Smooth muscle cell (in vitro differentiated cells): ENCODE measurements around the gene MAP3K3. TPM values are rescaled to one million over a fixed set of nuclear protein-coding genes. Genes with fewer than 3 reads are reported as not detected.

Experiments
- DNase-seq: peaks from one replicate; lab custom pipeline; 2025; ENCODE audit not compliant: unreplicated experiment; lab: John Stamatoyannopoulos, UW
- H2AFZ ChIP-seq: fragments of 200-600 bp; sonication (generic); 2 replicates; pipeline ENCODE4 v1.6.0; 2016; ENCODE audit warnings: antibody characterized with exemption, low read depth, mild to moderate bottlenecking
- H3F3A ChIP-seq: fragments of 200-600 bp; sonication (generic); 2 replicates; pipeline ENCODE4 v1.6.0; 2017; ENCODE audit warnings: antibody characterized with exemption, low read depth
- H3K27ac ChIP-seq: fragments of 200-600 bp; sonication (generic); 2 replicates; pipeline ENCODE4 v1.5.1; 2016; ENCODE audit warnings: low read depth, mild to moderate bottlenecking
- H3K27me3 ChIP-seq: fragments of 200-600 bp; sonication (generic); 2 replicates; pipeline ENCODE4 v1.6.1; 2016; ENCODE audit warnings: low read depth, mild to moderate bottlenecking
- H3K36me3 ChIP-seq: fragments of 200-600 bp; sonication (generic); 2 replicates; pipeline ENCODE4 v1.5.1; 2016; ENCODE audit warnings: low read depth
- H3K4me1 ChIP-seq: fragments of 200-600 bp; sonication (generic); 2 replicates; pipeline ENCODE4 v1.5.1; 2016; ENCODE audit warnings: low read depth
- H3K4me2 ChIP-seq: fragments of 200-600 bp; sonication (generic); 2 replicates; pipeline ENCODE4 v1.6.0; 2016; ENCODE audit warnings: mild to moderate bottlenecking
- H3K4me3 ChIP-seq: fragments of 200-600 bp; sonication (generic); 2 replicates; pipeline ENCODE4 v1.5.1; 2016; ENCODE audit warnings: mild to moderate bottlenecking
- H3K79me2 ChIP-seq: fragments of 200-600 bp; sonication (generic); 2 replicates; pipeline ENCODE4 v1.6.0; 2016; ENCODE audit warnings: low read depth, mild to moderate bottlenecking
- H3K9ac ChIP-seq: fragments of 200-600 bp; sonication (generic); 2 replicates; pipeline ENCODE4 v1.6.0; 2016; ENCODE audit warnings: low read depth
- H3K9me3 ChIP-seq: fragments of 200-600 bp; sonication (generic); replicated peaks from 2 replicates; pipeline ENCODE4 v1.5.1; 2016; ENCODE audit warnings: low read depth
- H4K20me1 ChIP-seq: fragments of 200-600 bp; sonication (generic); 2 replicates; pipeline ENCODE4 v1.6.0; 2016; ENCODE audit warnings: low read depth
- CTCF ChIP-seq: fragments of 200-600 bp; sonication (generic); IDR thresholded peaks from 2 replicates; pipeline ENCODE4 v1.5.1; 2017; ENCODE audit warnings: borderline replicate concordance, mild to moderate bottlenecking, antibody characterized with exemption; ENCODE audit not compliant: insufficient read depth, poor library complexity, severe bottlenecking
- WGBS: methylation state at CpG from one replicate; pipeline ENCODE4 v1.1.7; 2016; ENCODE audit warnings: low lambda C conversion rate; 5-methylcytosine and 5-hydroxymethylcytosine counted together
- polyA plus RNA-seq: library from polyadenylated mRNA; unstranded; fragments of >200 nt; fragmentation: Nextera tagmentation; extraction: Ambion mirVana; gene quantifications from 2 replicates; pipeline ENCODE4 v1.2.1, GENCODE V29; 2016
- total RNA-seq: library from RNA; depleted of rRNA; stranded (reverse); fragments of >200 nt; gene quantifications from 2 replicates; pipeline ENCODE4 v1.2.3, GENCODE V29; 2014

Gene MAP3K3
- total and polyA plus RNA-seq, 2 experiments from 2014 or later, result 16.0 to 23.6 TPM

GRCh38 chr17:63680700-63681099 lies 58.5 kb downstream of the MAP3K3 start:
- H3K36me3 ChIP-seq, result peaks cover 5% of the 10 kb centered on the region
- no peak for DNase-seq
- H3K4me1 ChIP-seq, result no peaks in the 10 kb centered on the region
- H3K79me2 ChIP-seq, result no peaks in the 10 kb centered on the region
- no peak overlapping the region for H3K9ac ChIP-seq
- 100% methylated on average over 1 of the region's 1 CpG for WGBS
- H3K4me3 ChIP-seq, result no peak overlapping the region
- TF ChIP-seq CTCF, result no peak
- H4K20me1 ChIP-seq, result peaks cover 6% of the 10 kb centered on the region
- no peaks in the 10 kb centered on the region for H3K27me3 ChIP-seq
- H3K9me3 ChIP-seq, result no peaks in the 10 kb centered on the region
- H3K4me2 ChIP-seq, result no peak overlapping the region
- no peaks in the 10 kb centered on the region for H3F3A ChIP-seq
- H2AFZ ChIP-seq, result no peak overlapping the region
- no peak overlapping the region for H3K27ac ChIP-seq

- Histone ChIP-seq H2AFZ (no peak overlapping the region), H3K4me3 (no peak overlapping the region), H3K4me1 (no peaks in the 10 kb centered on the region), H3K4me2 (no peak overlapping the region), H3K27me3 (no peaks in the 10 kb centered on the region), H3K79me2 (no peaks in the 10 kb centered on the region), H3K27ac (no peak overlapping the region), H3K9ac (no peak overlapping the region), H4K20me1 (no peaks in the 10 kb centered on the region), H3K36me3 (peaks cover 5% of the 10 kb centered on the region), H3F3A (no peaks in the 10 kb centered on the region), H3K9me3 (no peaks in the 10 kb centered on the region)
- 90% methylated on average over 8 of the region's 8 CpGs for WGBS
- TF ChIP-seq CTCF, result no peak
- DNase-seq, result no peak
These were observed 59.3 kb downstream of the MAP3K3 start for GRCh38 chr17:63681530-63681929.

- peaks cover 5% of the 10 kb centered on the region for H3K36me3 ChIP-seq
- H3K79me2 ChIP-seq, result no peaks in the 10 kb centered on the region
- H4K20me1 ChIP-seq, result no peaks in the 10 kb centered on the region
- no peak overlapping the region for H3K4me3 ChIP-seq
- no peaks in the 10 kb centered on the region for H3K4me1 ChIP-seq
- H3K27ac ChIP-seq, result no peak overlapping the region
- no peak overlapping the region for H3K4me2 ChIP-seq
- TF ChIP-seq CTCF, result no peak
- no peak overlapping the region for H3K9ac ChIP-seq
- H3F3A ChIP-seq, result no peaks in the 10 kb centered on the region
- 96% methylated on average over 1 of the region's 1 CpG for WGBS
- H3K27me3 ChIP-seq, result no peaks in the 10 kb centered on the region
- no peaks in the 10 kb centered on the region for H3K9me3 ChIP-seq
- DNase-seq, result no peak
- H2AFZ ChIP-seq, result no peak overlapping the region
These were observed 60.2 kb downstream of the MAP3K3 start for GRCh38 chr17:63682441-63682840.

GRCh38 chr17:63682981-63683380 lies 60.8 kb downstream of the MAP3K3 start:
- no peak overlapping the region for H3K9ac ChIP-seq
- H3F3A ChIP-seq, result no peaks in the 10 kb centered on the region
- no peak overlapping the region for H3K4me3 ChIP-seq
- H3K36me3 ChIP-seq, result peaks cover 5% of the 10 kb centered on the region
- no peak overlapping the region for H2AFZ ChIP-seq
- no peaks in the 10 kb centered on the region for H3K4me1 ChIP-seq
- no peaks in the 10 kb centered on the region for H3K27me3 ChIP-seq
- no peaks in the 10 kb centered on the region for H3K79me2 ChIP-seq
- no peaks in the 10 kb centered on the region for H4K20me1 ChIP-seq
- TF ChIP-seq CTCF, result no peak
- no peak overlapping the region for H3K27ac ChIP-seq
- H3K4me2 ChIP-seq, result no peak overlapping the region
- H3K9me3 ChIP-seq, result no peaks in the 10 kb centered on the region
- no peak for DNase-seq
